ENCODE results near the gene LIMCH1. TPM values are rescaled to one million over a fixed set of nuclear protein-coding genes. Genes with fewer than 3 reads are reported as not detected.

The LIMCH1 gene
- total RNA-seq, 1 experiment from 2014 or later = 48.4 TPM

GRCh38 chr4:41517747-41518146, 20.2 kb upstream of the LIMCH1 start:
- Mint-ChIP-seq H3K4me1 (ENCODE audit: insufficient read depth, unreplicated experiment) (no peaks in the 10 kb centered on the region), H3K27me3 (ENCODE audit: insufficient read depth, unreplicated experiment) (no peaks in the 10 kb centered on the region), H3K4me3 (ENCODE audit: unreplicated experiment) (no peak overlapping the region), H3K27ac (ENCODE audit: low read depth, unreplicated experiment) (no peak overlapping the region), H3K36me3 (ENCODE audit: insufficient read depth, unreplicated experiment) (no peaks in the 10 kb centered on the region), H3K9me3 (ENCODE audit: unreplicated experiment) (no peaks in the 10 kb centered on the region)
- no peak for DNase-seq (ENCODE audit: unreplicated experiment)
- no peak for TF ChIP-seq CTCF (IDR thresholded peaks at IDR 0.05; ENCODE audit: unreplicated experiment)
- intact Hi-C loops (cut with micrococcal nuclease) = no loop called here
- ChIA-PET CTCF (no interaction called here), POLR2A (interaction anchor here (0.6 to 1.0 kb wide), 2 partner anchors 10 to 37 kb away, joined by 3 to 4 read pairs; no protein-coding TSS in a partner anchor)
- BruUV-seq (replicated peaks) = no TSS peak

- TF ChIP-seq CTCF (IDR thresholded peaks at IDR 0.05; ENCODE audit: unreplicated experiment) = no peak
- intact Hi-C loops (cut with micrococcal nuclease) = no loop called here
- no peak overlapping the region for H3K4me3 Mint-ChIP-seq (ENCODE audit: unreplicated experiment)
- no TSS peak for BruUV-seq (replicated peaks)
- H3K4me1 Mint-ChIP-seq (ENCODE audit: insufficient read depth, unreplicated experiment) = no peaks in the 10 kb centered on the region
- DNase-seq (ENCODE audit: unreplicated experiment) = no peak
- no peaks in the 10 kb centered on the region for H3K9me3 Mint-ChIP-seq (ENCODE audit: unreplicated experiment)
- no peaks in the 10 kb centered on the region for H3K36me3 Mint-ChIP-seq (ENCODE audit: insufficient read depth, unreplicated experiment)
- no peaks in the 10 kb centered on the region for H3K27me3 Mint-ChIP-seq (ENCODE audit: insufficient read depth, unreplicated experiment)
- H3K27ac Mint-ChIP-seq (ENCODE audit: low read depth, unreplicated experiment) = no peak overlapping the region
- POLR2A ChIA-PET = interaction anchor here (0.9 kb wide), 1 partner anchor 155 kb away, joined by 3 read pairs; no protein-coding TSS in a partner anchor
- CTCF ChIA-PET = interaction anchor here (0.8 kb wide), 1 partner anchor 71 kb away, joined by 3 read pairs; no protein-coding TSS in a partner anchor
These were observed 13.5 kb upstream of the LIMCH1 start for GRCh38 chr4:41524425-41524824.

GRCh38 chr4:41525129-41525528, 12.8 kb upstream of the LIMCH1 start:
- no peak for TF ChIP-seq CTCF (IDR thresholded peaks at IDR 0.05; ENCODE audit: unreplicated experiment)
- Mint-ChIP-seq H3K27ac (ENCODE audit: low read depth, unreplicated experiment) (no peak overlapping the region), H3K9me3 (ENCODE audit: unreplicated experiment) (no peaks in the 10 kb centered on the region), H3K36me3 (ENCODE audit: insufficient read depth, unreplicated experiment) (no peaks in the 10 kb centered on the region), H3K4me1 (ENCODE audit: insufficient read depth, unreplicated experiment) (no peaks in the 10 kb centered on the region), H3K4me3 (ENCODE audit: unreplicated experiment) (no peak overlapping the region), H3K27me3 (ENCODE audit: insufficient read depth, unreplicated experiment) (no peaks in the 10 kb centered on the region)
- BruUV-seq (replicated peaks) = no TSS peak
- ChIA-PET POLR2A (interaction anchor here (0.9 kb wide), 1 partner anchor 156 kb away, joined by 3 read pairs; no protein-coding TSS in a partner anchor), CTCF (no interaction called here)
- intact Hi-C loops (cut with micrococcal nuclease) = no loop called here
- DNase-seq (ENCODE audit: unreplicated experiment) = peak; percentile 69

- no peak overlapping the region for H3K4me3 Mint-ChIP-seq (ENCODE audit: unreplicated experiment)
- H3K27me3 Mint-ChIP-seq (ENCODE audit: insufficient read depth, unreplicated experiment) = no peaks in the 10 kb centered on the region
- ChIA-PET CTCF (interaction anchor here (0.6 kb wide), 1 partner anchor 164 kb away, joined by 4 read pairs; no protein-coding TSS in a partner anchor), POLR2A (no interaction called here)
- H3K27ac Mint-ChIP-seq (ENCODE audit: low read depth, unreplicated experiment) = no peak overlapping the region
- no peaks in the 10 kb centered on the region for H3K36me3 Mint-ChIP-seq (ENCODE audit: insufficient read depth, unreplicated experiment)
- no peak for TF ChIP-seq CTCF (IDR thresholded peaks at IDR 0.05; ENCODE audit: unreplicated experiment)
- DNase-seq (ENCODE audit: unreplicated experiment) = no peak
- H3K9me3 Mint-ChIP-seq (ENCODE audit: unreplicated experiment) = no peaks in the 10 kb centered on the region
- BruUV-seq (replicated peaks) = no TSS peak
- intact Hi-C loops (cut with micrococcal nuclease) = no loop called here
- no peaks in the 10 kb centered on the region for H3K4me1 Mint-ChIP-seq (ENCODE audit: insufficient read depth, unreplicated experiment)
These were observed 11.3 kb upstream of the LIMCH1 start for GRCh38 chr4:41526628-41527027.

Data from MCF 10A (cell line).